T47D (cell line): ENCODE measurements around the gene ANKRD6.

Experiments
- DNase-seq, 2 experiments: peaks; one replicate each; pipeline versions ENCODE4 v3.0.0 to v3.0.0-alpha.2; 2011 to 2012; ENCODE audit warnings: low read depth in 1 of 2, low spot score in 1 of 2
- JUND ChIP-seq: IDR thresholded peaks from 2 replicates; pipeline ENCODE4 v1.6.1; 2012; ENCODE audit warnings: low read depth
- in situ Hi-C: cut with HindIII; loops from 2 replicates; pipeline ENCODE4 v1.10.0; 2016; ENCODE audit warnings: low sequenced_read_pairs, low pct_unique_long_range_greater_than_20kb

The ANKRD6 gene

DNA sequence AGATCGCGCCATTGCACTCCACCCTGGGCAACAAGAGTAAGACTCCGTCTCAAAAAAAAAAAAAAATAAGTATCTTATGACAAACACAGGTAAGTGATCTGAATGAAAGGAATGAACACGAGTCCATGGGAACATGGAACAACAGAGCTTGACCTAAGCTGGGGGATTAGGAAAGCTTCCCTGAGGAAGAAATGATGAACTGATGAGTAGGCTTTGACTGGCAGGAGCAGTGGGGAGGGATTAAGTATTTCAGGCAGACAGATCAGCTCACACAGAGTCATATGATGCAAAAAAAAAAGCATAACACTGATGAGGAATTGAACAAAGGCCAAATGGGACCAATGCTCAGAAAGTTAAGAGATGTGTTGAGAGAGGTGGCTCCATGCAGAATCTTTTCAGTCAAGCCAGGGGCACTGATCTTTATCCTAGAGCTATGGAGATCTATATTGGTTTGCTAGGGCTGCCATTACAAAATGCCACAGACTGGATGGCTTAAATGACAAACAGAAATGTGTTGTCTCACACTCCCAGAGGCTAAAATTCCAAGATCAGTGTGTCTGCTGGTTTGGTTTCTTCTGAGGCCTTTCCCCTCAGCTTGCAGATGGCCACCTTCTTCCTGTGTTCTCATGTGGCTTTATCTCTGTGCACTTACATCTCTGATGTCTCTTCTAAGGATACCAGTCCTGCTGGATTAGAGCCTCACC is 85.6 kb downstream of the ANKRD6 start:
- DNase-seq: peak in 1 of 2 experiments; percentile 9
- in situ Hi-C loops: no loop called here
- no peak for TF ChIP-seq JUND

DNA sequence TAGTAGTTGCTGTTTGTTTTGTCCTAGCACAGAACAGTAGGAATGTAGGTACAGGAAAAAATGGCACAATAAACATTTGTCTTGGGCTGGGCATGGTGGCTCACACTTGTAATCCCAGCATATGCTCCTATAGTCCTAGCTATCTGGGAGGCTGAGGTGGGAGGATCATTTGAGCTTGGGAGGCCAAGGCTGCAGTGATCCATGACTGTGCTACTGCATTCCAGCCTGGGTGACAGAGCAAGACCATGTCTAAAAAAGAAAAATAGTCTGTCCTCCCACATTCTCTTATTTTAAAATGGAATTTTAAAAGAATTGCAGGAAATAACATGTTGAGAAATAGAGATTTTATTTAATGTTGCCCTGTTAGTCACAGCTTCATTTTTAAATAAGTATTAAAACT is 87.8 kb downstream of the ANKRD6 start:
- TF ChIP-seq JUND: no peak
- no peak for DNase-seq
- in situ Hi-C loops: no loop called here

DNA sequence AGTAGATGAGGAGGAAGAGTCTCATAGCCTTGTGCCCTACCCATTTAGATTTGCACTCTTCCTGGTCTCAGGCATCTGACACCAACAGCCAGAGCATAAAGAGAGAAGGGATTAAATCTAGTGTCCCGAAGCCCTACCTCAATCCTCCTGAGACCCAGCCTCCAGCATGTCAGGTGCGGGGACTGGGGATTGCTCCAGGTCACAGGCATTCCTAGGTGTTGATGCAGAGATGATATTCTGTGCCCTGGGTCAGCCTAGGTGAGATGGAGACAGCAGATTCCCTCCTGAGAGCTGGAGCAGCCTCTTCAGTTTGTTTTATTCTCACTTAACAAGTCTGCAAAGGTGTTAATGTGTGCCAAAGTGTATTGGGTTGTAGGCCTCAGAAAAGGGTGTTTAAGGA is 89.8 kb downstream of the ANKRD6 start:
- in situ Hi-C loops: no loop called here
- TF ChIP-seq JUND: peak; percentile 19; the same call in 1 of the 2 replicates
- peak in 1 of 2 experiments; percentile 20 for DNase-seq

DNA sequence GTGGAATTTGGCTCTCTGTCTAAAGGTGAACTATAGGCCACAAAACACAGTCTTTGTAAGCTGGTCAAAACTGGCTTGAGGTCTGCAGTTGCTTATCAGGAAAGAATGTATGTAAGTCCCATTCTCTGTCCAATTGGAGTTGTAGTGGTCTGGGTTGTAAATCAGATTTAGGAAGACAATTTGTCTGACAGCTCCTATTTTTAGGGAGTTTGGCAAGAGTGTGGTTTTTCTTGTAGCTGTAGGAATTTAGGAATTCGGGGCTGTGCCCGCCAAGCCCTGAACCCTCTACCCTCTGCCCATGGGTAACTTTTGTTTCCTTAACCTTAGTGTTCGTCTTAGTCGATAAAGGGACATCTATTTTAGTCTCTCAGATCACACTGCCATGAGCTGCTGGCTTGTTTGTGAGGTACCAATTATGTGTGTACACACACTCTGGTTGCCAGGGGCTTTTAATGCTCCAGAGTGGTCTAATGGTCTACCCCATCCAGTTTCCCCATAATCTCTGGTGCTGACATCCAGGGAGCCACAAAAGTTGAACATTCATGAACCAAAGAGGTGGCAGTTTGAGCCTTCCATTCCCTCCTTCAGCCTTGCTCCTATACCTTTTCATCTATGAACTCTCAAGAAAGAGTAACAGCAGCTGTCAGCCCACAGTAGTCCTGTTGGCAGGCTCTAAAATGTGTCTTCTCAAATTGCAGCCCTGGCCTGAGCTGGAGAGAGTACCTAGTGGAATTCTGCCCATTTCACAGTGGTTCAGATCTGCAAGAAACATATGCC is 93.0 kb downstream of the ANKRD6 start:
- no peak for TF ChIP-seq JUND
- no peak for DNase-seq
- in situ Hi-C loops: no loop called here

DNA sequence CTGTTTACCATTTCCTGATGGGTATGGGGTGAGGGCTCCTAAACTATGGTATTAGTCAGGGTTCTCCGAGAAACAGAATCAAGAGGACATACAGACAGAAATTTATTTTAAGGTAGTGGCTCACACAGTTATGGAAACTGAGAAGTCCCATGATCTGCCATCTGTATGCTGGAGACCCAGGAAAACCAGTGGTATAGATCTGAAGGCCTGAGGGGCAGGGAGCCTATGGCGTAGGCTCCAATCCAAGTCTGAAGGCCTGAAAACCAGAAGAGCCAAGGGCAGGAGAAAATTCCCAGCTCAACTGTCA is 93.6 kb downstream of the ANKRD6 start:
- TF ChIP-seq JUND: no peak
- no peak for DNase-seq
- in situ Hi-C loops: no loop called here

DNA sequence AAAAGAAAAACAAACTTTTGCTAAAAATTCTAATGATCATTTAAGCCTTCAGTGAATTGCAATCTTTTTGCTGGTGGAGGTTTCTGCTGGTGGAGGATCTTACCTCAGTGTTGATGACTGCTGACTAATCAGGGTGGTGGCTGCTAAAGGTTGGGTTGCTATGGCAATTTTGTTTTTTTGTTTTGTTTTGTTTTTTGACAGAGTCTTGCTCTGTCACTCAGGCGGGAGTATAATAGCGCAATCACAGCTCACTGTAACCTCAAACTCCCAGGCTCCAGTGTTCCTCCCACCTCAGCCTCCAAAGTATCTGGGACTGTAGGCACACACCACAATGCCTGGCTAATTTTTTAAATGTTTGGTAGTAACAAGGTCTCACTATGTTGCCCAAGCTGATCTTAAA is 94.7 kb downstream of the ANKRD6 start:
- in situ Hi-C loops: no loop called here
- no peak for DNase-seq
- no peak for TF ChIP-seq JUND

DNA sequence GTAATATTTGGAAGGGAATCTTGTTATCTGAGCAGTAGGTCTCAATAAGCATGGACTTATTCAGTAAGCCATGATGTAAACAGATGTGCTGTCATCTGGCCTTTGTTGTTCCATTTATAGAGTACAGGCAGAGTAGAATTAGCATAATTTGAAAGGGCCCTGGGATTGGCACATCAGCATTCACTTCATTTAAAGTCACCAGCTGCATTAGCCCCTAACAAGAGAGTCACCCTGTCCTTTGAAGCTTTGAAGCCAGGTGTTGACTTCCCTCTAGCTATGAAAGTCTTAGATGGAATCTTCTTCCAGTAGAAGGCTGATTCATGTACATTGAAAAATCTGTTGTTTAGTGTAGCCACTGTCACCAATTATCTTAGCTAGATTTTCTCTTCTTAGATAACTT is 95.9 kb downstream of the ANKRD6 start:
- in situ Hi-C loops: no loop called here
- TF ChIP-seq JUND: no peak
- DNase-seq: no peak

DNA sequence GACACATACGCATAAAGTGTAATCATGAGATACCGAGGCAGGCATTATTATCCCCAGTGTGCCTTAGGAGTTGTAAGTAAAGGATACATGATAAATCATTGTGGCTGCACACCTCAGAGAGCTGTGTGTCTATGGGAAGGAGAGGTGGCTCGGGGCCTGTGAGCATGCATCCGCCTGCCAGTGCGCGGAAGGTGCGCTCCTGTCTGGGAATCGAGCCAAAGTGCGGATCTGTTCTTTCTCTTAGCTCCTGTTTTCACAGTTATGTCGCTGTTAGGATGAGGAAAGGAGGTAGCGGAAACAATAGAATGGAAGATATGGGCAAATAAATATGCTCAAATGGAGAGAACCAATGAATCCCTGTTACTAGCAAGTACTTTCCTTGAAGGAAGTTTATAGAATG is 98.0 kb downstream of the ANKRD6 start:
- DNase-seq: no peak
- TF ChIP-seq JUND: no peak
- in situ Hi-C loops: no loop called here

DNA sequence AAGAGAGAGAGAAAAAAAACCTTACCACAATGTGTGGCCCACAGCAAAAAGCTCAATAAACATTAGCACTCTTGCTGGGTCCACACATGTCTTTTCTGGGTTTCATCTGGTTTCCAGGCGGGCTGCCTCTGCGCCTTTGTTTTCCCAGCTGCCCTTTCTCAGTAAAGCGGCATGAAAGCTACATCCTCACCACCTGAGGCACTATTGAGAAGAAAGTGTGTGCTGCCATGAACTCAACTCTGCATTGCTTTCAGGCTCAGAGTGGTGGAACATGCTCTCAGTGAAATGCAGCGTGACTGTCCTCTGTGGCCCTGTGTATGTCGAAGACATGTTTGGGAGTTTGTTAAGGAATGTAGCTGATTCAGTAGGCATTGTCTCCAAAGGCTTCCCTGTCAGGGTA is 103.3 kb downstream of the ANKRD6 start:
- in situ Hi-C loops: no loop called here
- no peak for TF ChIP-seq JUND

DNA sequence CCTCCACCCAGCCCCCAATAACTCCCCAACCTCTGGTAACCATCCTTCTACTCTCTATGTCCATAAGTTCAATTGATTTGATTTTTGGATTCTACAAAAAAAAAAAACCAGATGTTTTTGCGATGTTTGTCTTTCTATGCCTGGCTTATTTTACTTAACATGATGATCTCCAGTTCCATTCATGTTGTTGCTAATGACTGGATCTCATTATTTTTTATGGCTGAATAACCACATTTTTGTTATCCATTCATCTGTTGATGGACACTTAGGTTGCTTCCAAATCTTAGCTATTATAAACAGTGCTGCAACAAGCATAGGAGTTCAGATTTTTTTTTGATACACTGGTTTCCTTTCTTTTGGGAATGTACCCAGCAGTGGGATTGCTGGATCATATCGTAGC is 106.8 kb downstream of the ANKRD6 start:
- in situ Hi-C loops: no loop called here
- DNase-seq: no peak
- no peak for TF ChIP-seq JUND

More for the DNA sequence above, 103.3 kb downstream of the ANKRD6 start:
- DNase-seq: peak in 1 of 2 experiments; percentile 3

DNA sequence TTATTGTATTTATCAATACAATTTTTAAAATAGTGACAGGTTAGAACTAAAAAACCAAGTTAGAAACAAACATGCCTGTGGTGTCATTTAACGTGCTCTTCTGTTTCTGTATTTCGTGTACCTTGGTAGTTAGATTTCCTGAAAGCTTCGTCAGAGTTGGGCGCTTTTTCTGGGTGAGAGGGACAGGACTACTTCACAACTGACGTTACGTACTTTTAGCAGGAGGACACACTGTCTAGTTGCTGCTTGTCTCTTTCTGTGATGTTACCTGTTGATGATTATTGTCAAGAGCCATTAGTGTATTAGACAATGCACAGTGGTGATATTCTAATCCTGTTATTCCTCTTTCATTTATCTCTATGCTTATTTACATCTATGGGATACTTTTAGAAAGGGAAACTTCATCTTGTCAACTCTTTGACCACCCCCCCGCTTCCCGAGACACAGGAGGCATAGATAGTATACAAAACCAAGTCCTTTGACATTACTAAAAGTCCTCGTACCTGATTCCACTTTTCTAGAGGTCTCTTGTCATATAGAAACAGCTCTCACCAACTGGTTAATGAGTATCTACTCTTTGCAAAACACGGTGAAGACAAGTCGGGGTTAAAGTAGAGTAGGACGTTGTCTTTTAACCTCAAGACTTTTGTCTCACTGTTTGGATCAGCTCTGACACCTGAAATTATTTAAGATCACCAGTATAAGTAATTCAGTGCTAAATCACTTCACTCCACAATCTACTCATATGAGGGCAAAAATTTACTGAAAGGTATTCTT is 109.3 kb downstream of the ANKRD6 start:
- DNase-seq: no peak
- no peak for TF ChIP-seq JUND
- in situ Hi-C loops: no loop called here

DNA sequence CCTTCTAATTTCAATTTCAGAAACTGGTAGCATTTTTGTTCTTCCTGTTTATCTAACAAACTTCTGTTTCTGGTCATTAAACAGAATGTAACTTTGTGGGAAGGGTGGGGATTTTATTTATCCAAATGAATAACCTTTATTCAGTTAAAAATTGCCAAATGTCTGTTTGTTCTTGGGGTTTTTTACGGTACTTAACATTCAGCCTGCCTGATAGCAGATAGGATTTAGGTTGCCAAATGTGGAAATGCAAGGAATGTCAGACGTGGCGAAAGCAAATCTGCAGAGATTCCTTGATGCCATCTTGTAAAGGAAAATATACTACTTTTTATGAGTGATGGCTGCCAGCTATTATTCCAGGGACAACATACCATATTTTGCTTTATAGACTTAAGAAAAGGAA is 109.9 kb downstream of the ANKRD6 start:
- in situ Hi-C loops: no loop called here

DNA sequence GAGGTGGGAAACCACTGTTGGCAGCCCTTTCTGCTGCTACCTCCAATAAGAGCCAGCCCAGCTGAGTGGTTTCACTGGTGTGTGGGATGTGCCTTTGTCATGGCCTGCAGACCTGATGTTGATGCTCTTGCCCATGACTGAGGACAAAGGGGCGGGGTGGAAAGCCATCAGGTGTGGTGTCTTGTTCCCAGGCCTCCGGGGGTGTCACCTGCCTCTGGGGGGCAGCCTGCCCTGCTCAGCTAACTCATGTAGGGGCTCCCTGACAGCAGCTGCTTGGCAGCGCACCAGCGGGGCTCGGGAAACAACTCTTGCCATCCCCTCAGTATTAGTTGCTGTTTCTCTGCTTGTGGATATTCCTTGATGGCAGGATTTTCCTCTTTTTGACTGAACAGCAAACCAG is 114.3 kb downstream of the ANKRD6 start:
- no peak for DNase-seq
- in situ Hi-C loops: no loop called here
- no peak for TF ChIP-seq JUND

More for the DNA sequence above, 109.9 kb downstream of the ANKRD6 start:
- no peak for DNase-seq
- no peak for TF ChIP-seq JUND
